Activated T-helper 17 cell treated with anti-CD3 and anti-CD28 coated beads, Interleukin-2, amount 50 U/mL, for 72 hours (primary cell): ENCODE results near the gene RCE1. TPM values are rescaled to one million over a fixed set of nuclear protein-coding genes. Genes with fewer than 3 reads are reported as not detected.

ENCODE experiments used
- ATAC-seq: fragments of 150-1000 bp; cut with Tn5 transposase; replicated peaks from 2 replicates; pipeline ENCODE4 v1.10.0; 2021; ENCODE audit warnings: mild to moderate bottlenecking, moderate library complexity
- H3K27ac Mint-ChIP-seq: one replicate; pipeline ENCODE4 v1.8.0; 2022; ENCODE audit warnings: mixed read lengths
- H3K27me3 Mint-ChIP-seq: one replicate; pipeline ENCODE4 v1.8.0; 2022; ENCODE audit warnings: mixed read lengths
- H3K36me3 Mint-ChIP-seq: one replicate; pipeline ENCODE4 v1.8.0; 2022; ENCODE audit warnings: low read depth, mild to moderate bottlenecking, mixed read lengths
- H3K4me1 Mint-ChIP-seq: one replicate; pipeline ENCODE4 v1.8.0; 2022; ENCODE audit warnings: mixed read lengths
- H3K4me3 Mint-ChIP-seq: one replicate; pipeline ENCODE4 v1.8.0; 2022; ENCODE audit warnings: mild to moderate bottlenecking, mixed read lengths
- H3K9me3 Mint-ChIP-seq: one replicate; pipeline ENCODE4 v1.8.0; 2022; ENCODE audit warnings: mixed read lengths
- total RNA-seq, 2 donors: library from RNA; stranded (reverse); gene quantifications; one replicate each; pipeline ENCODE4 v1.2.3, GENCODE V29; 2022

Gene RCE1
- total RNA-seq, 2 donors from 2014 or later: 27.2 to 31.4 TPM

DNA sequence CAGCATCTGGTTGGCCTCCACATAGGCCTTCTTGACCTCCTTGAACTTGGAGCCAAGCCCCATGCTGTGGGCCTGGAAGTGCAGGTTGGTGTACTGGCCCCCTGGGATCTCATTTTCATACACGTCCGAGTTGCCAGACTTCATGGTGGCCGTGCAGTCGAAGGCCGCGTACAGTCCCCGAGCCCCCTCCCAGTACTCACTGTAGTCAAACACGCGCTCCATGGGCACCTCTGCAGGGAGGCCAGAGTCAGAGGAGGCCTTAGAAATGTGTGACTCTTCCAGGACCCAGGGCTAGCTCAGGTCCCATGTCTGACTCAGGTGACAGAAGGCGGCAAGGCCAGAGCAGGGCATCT is 7.0 kb downstream of the RCE1 start:
- Mint-ChIP-seq H3K27ac (no peak overlapping the region), H3K36me3 (peaks cover 16% of the 10 kb centered on the region), H3K4me1 (peaks cover 4% of the 10 kb centered on the region), H3K27me3 (no peaks in the 10 kb centered on the region), H3K9me3 (no peaks in the 10 kb centered on the region), H3K4me3 (no peak overlapping the region)
- no peak for ATAC-seq

DNA sequence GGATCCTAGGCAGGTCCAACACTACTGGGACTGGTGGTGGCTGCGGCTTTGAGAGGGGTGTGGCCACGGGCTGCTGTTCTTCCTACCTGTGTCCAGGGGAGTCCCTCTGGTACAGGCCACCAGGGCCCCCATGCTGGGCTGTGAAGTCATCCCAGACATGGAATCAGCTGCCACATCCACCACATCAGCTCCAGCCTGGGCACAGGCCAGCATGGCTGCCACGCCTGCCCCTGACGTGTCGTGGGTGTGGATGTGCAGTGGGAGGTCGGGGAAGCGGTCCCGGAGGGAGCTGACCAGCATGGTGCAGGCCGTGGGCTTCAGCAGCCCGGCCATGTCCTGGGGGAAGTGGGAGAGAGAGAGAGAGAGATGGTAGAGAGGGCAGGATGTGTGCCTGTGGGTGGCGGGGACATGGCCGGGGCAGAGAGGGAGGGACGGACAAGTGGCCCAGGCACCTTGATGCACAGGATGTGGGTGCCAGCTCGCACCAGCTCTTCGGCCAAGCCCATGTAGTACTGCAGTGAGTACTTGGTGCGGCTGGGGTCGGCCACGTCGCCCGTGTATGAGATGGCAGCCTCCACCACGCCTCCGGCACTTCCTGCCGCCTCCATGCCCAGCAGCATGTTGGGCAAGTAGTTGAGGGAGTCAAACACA is 7.5 kb downstream of the RCE1 start:
- no peaks in the 10 kb centered on the region for H3K9me3 Mint-ChIP-seq

DNA sequence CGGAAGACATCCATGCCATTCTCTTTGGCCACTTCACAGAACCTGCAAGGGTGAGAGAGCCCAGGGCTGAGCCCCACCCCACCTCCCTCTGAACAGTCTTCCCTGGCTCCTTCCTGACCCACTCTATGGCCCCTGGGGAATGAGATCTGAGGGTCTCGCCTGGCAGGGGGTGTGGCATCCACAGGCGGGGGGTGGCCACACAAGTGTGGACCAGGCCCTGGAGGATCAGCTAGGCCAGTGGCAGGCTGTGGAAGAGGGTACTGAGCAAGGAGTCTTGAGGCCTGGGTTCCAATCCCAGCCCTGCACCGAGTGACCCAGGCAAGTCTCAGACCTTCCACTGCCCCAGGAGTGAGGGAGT is 8.0 kb downstream of the RCE1 start:
- no peaks in the 10 kb centered on the region for H3K9me3 Mint-ChIP-seq
- ATAC-seq: no peak
- H3K4me1 Mint-ChIP-seq: peaks cover 4% of the 10 kb centered on the region
- H3K36me3 Mint-ChIP-seq: peaks cover 9% of the 10 kb centered on the region
- no peak overlapping the region for H3K4me3 Mint-ChIP-seq
- H3K27ac Mint-ChIP-seq: peak overlapping the region; percentile 46
- H3K27me3 Mint-ChIP-seq: no peaks in the 10 kb centered on the region

More for the DNA sequence above, 7.5 kb downstream of the RCE1 start:
- Mint-ChIP-seq H3K27ac (peak overlapping the region; percentile 46), H3K4me1 (peaks cover 4% of the 10 kb centered on the region), H3K27me3 (no peaks in the 10 kb centered on the region), H3K4me3 (no peak overlapping the region), H3K36me3 (peaks cover 11% of the 10 kb centered on the region)
- ATAC-seq: no peak

- Mint-ChIP-seq H3K27ac (peak overlapping the region; percentile 46), H3K4me3 (no peak overlapping the region), H3K27me3 (no peaks in the 10 kb centered on the region), H3K9me3 (no peaks in the 10 kb centered on the region), H3K4me1 (peaks cover 4% of the 10 kb centered on the region), H3K36me3 (peaks cover 2% of the 10 kb centered on the region)
- ATAC-seq: no peak
Observed at GRCh38 chr11:66851698-66852465, 8.6 kb downstream of the RCE1 start.

DNA sequence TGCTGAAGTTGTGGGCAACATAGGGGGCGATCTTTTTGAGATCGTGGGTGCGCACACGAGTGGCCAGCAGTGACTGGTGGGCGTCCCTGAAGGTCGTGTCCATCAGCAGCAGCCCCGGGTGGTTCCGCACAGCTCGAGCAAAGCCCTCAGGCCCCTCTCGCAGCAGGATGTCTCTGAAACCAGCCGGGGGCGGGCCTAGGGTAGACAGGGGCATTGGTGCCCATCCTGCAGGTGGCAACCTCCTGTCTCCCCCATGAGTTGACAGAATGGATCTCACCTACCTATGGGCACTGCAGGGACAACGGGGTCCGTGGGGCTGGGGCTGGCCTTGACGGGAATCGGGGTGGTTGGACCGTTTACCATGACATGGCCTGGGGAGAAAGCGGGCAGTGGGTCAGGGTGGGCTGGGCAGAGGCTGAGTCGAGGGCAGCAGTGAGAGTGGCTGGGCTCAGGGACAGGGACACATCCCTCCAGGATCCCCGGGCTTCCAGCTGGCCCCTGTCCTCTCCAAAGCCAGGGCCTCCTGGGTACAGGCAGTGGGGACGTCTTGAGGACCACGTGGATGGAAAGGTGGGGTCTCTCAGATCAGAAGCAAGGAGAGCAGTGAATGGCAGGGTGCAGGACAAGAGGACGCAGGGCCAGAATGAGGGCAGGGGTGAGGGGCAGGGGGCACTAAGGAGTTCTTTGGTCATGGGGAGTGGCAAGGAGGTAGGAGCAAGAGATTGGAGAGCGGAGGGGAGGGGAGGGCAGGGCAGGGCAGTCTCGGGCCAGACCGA is 9.4 kb downstream of the RCE1 start:
- Mint-ChIP-seq H3K27me3 (no peaks in the 10 kb centered on the region), H3K27ac (no peak overlapping the region), H3K4me1 (peaks cover 4% of the 10 kb centered on the region), H3K9me3 (no peaks in the 10 kb centered on the region), H3K4me3 (no peak overlapping the region), H3K36me3 (no peaks in the 10 kb centered on the region)
- no peak for ATAC-seq

DNA sequence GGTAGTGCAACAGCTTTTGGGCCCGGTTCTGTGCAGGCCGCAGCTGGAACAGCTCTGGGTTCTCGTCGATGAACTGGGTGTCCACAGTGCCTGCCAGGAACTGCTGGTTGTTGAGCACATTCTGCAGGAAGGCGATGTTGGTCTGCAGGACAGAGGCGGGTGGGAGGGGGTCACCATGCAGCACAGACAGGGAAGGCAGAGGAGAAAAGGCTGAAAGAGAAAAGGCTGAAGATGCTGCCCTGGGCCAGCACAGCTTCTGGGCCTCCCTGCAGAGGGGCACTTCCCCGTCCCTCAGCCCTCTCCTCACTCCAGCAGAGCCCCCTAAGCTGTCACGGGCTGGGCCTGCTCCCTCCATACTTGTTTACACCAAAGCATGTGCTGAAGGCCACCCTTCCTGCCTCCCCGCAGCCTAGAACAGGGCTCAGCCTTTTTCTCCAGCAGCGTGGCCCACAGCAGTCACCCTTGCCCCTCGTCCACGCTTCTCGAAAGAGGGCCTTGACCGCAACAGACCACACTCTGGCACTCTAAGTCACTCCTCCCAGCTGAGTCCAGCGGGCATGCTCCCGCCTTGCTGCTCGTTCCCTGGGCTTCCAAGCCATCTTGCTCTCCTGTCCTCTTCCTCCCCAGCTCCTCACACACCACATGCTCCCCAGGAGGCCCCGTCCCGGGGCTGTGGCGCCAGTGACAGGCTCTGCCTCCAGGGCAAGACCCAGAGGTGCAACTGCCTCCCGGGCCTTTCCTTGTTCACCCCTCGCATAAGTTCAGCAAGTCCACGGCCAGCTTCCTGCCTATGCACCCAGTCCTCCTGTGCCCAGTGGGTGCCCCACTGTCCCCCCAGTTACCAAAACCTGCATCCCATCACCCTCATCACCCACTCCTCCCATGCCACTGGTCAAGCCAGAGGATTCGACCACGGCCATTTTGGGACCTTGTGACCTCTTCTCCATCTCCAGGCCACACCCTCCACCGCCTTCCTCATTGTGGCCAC is 10.3 kb downstream of the RCE1 start:
- Mint-ChIP-seq H3K27me3 (no peaks in the 10 kb centered on the region), H3K27ac (peak overlapping the region; percentile 76), H3K4me1 (peaks cover 4% of the 10 kb centered on the region), H3K36me3 (no peaks in the 10 kb centered on the region), H3K9me3 (no peaks in the 10 kb centered on the region), H3K4me3 (no peak overlapping the region)
- no peak for ATAC-seq

- peaks cover 4% of the 10 kb centered on the region for H3K4me1 Mint-ChIP-seq
- H3K9me3 Mint-ChIP-seq: no peaks in the 10 kb centered on the region
- no peak for ATAC-seq
- H3K4me3 Mint-ChIP-seq: peak overlapping the region; percentile 79
- peak overlapping the region; percentile 76 for H3K27ac Mint-ChIP-seq
- H3K27me3 Mint-ChIP-seq: no peaks in the 10 kb centered on the region
- H3K36me3 Mint-ChIP-seq: no peaks in the 10 kb centered on the region
Observed at GRCh38 chr11:66854231-66854661, 11.0 kb downstream of the RCE1 start.

DNA sequence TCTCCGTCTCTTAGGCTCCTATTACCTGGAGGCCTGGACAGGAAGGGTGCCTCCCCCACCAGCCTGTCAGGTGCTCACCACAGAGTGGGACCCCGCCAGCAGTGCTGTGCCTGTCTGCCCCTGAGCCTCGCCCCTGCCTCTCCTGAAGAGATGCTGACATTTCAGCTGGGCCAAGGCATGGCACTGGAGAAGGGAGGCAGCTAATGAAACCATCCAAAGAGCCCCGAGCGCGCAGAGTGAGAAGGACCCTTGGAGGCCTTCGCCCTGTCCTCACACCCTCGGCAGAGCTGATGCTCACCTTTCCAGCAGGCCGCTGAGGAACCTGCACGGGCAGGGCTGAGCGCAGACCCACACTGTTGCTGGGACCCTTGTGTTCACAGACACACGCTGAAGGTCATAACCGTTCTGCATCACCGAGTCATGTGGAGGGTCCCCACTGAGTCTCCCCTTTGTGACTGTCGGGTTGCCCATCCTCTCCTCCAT is 11.5 kb downstream of the RCE1 start:
- Mint-ChIP-seq H3K4me3 (peak overlapping the region; percentile 79), H3K36me3 (no peaks in the 10 kb centered on the region), H3K4me1 (peaks cover 4% of the 10 kb centered on the region), H3K27ac (no peak overlapping the region), H3K27me3 (no peaks in the 10 kb centered on the region), H3K9me3 (no peaks in the 10 kb centered on the region)
- no peak for ATAC-seq

- Mint-ChIP-seq H3K27me3 (no peaks in the 10 kb centered on the region), H3K9me3 (no peaks in the 10 kb centered on the region), H3K36me3 (no peaks in the 10 kb centered on the region), H3K27ac (peak overlapping the region; percentile 79), H3K4me1 (peaks cover 4% of the 10 kb centered on the region), H3K4me3 (peak overlapping the region; percentile 79)
- peak; percentile 90 for ATAC-seq
Observed at GRCh38 chr11:66855574-66856495, 12.6 kb downstream of the RCE1 start.

- Mint-ChIP-seq H3K27me3 (no peaks in the 10 kb centered on the region), H3K27ac (peak within 1 kb of the TSS; percentile 79), H3K9me3 (no peaks in the 10 kb centered on the region), H3K4me3 (peak within 1 kb of the TSS; percentile 79), H3K36me3 (no peaks in the 10 kb centered on the region), H3K4me1 (peaks cover 1% of the 10 kb centered on the region)
- ATAC-seq: peak; percentile 63
Observed at GRCh38 chr11:66856496-66857233, 13.4 kb downstream of the RCE1 start, which contains the start of gene LRFN4. TSS of gene LRFN4 (plus strand) at chr11:66857064. CDS start at chr11:66857745, 681 bp downstream.

DNA sequence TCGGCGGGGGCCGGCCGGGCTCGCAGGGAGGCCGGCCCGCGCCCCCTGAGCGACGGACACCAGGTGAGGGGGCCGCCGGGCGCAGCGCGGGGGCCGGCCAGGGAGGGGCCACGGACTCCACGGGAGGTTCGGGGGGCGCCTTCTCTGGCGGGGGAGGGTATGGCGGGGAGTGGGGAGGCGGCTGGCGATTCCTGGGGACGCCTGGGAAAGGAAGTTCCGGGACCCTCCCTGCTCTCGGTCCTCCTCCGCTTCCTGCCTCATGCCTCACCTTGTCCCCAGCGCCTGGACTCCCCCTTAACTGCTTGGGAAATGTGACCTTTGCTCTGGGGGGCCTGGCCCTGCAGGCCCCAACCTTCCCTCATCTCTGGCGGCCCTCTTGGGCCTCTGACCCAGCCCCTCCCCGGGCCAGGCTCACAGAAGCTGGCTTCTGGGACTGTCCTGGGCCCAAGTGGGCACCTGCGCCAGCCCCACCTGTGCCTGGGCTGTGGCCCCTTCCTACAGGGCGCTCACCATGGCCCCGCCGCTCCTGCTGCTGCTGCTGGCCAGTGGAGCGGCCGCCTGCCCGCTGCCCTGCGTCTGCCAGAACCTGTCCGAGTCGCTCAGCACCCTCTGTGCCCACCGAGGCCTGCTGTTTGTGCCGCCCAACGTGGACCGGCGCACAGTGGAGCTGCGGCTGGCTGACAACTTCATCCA is 14.1 kb downstream of the RCE1 start:
- Mint-ChIP-seq H3K9me3 (no peaks in the 10 kb centered on the region), H3K27ac (no peak overlapping the region), H3K4me3 (peak overlapping the region; percentile 57), H3K36me3 (no peaks in the 10 kb centered on the region), H3K4me1 (no peaks in the 10 kb centered on the region), H3K27me3 (no peaks in the 10 kb centered on the region)
- ATAC-seq: no peak

DNA sequence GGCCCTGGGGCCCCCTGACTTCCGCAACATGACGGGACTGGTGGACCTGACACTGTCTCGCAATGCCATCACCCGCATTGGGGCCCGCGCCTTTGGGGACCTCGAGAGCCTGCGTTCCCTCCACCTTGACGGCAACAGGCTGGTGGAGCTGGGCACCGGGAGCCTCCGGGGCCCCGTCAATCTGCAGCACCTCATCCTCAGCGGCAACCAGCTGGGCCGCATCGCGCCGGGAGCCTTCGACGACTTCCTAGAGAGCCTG is 14.6 kb downstream of the RCE1 start:
- Mint-ChIP-seq H3K36me3 (no peaks in the 10 kb centered on the region), H3K9me3 (no peaks in the 10 kb centered on the region), H3K4me3 (peak overlapping the region; percentile 57), H3K4me1 (no peaks in the 10 kb centered on the region), H3K27ac (no peak overlapping the region), H3K27me3 (no peaks in the 10 kb centered on the region)
- no peak for ATAC-seq
